HG02571 (cell line): ENCODE results near the gene CYBA.
A peak's percentile ranks its signal among the peaks of the same experiment; 100 is the strongest.

Experiments used
- ATAC-seq: cut with Tn5 transposase; IDR thresholded peaks from one replicate; pipeline ENCODE4 v1.9.1; 2021; ENCODE audit warnings: mild to moderate bottlenecking, moderate library complexity; ENCODE audit not compliant: unreplicated experiment

Gene CYBA

GRCh38 chr16:88647178-88648070 is 3.4 kb downstream of the CYBA start:
- ATAC-seq: no peak

GRCh38 chr16:88646345-88647034 is 4.4 kb downstream of the CYBA start:
- no peak for ATAC-seq

DNA sequence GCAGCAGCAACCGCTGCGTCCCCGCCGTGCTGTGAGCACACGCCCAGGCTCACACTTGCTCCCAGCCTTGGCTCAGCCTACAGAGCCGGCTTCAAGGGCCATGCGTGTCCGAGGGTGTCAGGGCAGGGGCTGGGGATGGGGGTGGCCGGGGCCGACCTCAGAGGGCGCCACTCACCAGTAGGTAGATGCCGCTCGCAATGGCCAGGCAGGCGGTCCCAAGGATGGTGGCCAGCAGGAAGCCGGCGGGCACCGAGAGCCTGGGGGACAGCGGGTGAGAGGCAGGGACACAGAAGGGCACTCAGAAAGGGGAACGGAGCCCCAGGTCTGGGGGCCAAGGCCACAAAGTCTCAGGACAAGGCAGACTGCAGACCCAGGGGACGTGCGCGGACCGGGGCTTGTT is 4.9 kb downstream of the CYBA start:
- ATAC-seq: no peak

DNA sequence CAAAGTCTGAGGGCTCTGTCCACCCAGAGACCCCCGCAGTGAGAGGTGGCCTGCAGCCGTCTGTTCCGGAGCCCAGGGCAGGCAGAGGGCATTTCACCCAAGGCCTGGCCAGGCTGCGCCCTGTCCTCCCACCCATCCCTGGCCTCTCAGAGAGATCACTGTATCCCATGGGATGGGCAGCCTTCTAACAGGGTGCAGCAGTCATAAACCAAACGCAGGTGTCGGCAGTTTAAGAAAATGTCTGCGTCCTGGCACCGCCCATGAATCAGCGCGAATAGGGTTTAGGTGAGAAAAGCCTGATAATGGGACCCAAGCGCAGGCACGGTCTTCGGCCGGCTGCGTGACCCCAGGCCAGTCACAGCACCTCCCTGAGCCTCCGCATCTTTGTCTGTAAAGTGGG is 5.4 kb downstream of the CYBA start:
- ATAC-seq: no peak

GRCh38 chr16:88643644-88643932 is 7.3 kb downstream of the CYBA start:
- no peak for ATAC-seq

- ATAC-seq: no peak
Measured at GRCh38 chr16:88642881-88643643, 7.8 kb downstream of the CYBA start.

DNA sequence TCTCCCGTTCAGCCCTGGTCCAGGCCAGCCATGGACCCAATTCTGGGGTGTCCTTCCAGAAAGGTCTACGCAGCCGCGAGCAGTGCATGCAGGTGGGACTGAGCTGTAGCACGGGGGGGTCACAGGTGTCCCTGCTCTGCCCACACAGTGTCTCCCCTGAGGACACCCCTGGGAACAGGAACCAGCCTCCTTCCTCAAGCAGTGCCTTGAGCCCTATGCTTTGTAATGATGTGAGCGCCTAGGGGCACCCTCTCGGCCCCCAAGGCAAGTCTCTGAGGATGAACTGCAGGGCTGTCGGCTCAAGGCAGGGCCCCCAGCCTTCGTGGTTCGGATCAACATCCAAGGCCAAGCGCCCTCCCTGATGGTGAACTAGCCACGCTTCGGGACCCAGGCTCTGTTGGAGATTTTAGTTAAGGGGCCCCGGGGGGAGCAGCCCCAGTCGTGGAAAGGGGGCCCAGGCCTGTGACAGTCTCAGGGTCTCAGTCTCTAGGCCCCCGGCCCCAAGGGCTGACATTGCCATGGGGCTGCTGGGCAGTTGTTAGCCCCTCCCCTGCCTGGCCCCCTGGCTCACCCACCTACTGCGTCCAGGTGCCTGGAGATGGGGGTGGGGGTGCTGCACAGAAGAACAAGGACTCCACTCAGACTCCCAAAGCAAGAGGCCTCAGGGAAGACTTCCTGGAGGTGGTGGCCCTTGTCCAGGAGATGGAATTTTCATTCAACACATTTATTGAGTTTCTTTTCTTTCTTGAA is 10.2 kb downstream of the CYBA start:
- ATAC-seq: no peak

DNA sequence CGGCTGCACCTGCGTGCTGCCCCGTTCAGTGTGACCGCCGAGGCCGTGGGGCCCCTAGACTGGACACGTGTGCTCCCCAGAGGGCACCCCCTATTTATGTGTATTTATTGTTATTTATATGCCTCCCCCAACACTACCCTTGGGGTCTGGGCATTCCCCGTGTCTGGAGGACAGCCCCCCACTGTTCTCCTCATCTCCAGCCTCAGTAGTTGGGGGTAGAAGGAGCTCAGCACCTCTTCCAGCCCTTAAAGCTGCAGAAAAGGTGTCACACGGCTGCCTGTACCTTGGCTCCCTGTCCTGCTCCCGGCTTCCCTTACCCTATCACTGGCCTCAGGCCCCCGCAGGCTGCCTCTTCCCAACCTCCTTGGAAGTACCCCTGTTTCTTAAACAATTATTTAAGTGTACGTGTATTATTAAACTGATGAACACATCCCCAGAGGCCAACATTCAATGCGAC is 10.8 kb downstream of the CYBA start:
- no peak for ATAC-seq

DNA sequence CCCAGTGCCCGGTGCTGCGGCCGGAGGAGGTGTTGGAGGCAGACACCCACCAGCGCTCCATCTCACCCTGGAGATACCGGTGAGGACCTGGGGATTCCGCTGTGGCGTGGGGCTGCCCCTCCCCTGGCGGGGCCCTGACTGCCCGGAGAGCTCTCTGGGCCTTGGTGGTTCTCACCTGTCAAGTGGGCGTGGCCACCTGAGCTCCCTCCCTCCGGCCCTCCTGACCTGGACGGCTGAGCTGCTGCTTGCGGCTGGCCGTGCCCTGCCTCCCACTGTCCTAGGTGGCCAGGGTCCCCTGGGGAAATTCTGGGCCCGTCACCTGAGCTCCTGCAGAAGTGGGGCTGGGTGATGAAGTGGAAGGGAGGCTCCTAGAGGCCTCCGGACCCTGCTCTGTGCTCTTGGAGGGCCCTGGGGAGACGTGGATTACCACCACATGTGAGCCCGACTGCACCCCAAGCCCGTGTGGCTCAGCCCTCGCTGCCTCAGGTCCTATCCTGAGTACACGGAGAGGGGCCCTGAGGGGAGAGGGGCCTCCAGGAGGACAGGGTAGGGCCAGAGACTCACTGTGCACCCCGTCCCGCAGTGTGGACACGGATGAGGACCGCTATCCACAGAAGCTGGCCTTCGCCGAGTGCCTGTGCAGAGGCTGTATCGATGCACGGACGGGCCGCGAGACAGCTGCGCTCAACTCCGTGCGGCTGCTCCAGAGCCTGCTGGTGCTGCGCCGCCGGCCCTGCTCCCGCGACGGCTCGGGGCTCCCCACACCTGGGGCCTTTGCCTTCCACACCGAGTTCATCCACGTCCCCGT is 11.4 kb downstream of the CYBA start:
- no peak for ATAC-seq

- ATAC-seq: no peak
Measured at GRCh38 chr16:88638323-88639230, 12.3 kb downstream of the CYBA start, which contains the start of gene IL17C. Gene IL17C, plus strand, starts transcription at chr16:88638572. Its CDS starts 70 bp downstream, at chr16:88638642.

DNA sequence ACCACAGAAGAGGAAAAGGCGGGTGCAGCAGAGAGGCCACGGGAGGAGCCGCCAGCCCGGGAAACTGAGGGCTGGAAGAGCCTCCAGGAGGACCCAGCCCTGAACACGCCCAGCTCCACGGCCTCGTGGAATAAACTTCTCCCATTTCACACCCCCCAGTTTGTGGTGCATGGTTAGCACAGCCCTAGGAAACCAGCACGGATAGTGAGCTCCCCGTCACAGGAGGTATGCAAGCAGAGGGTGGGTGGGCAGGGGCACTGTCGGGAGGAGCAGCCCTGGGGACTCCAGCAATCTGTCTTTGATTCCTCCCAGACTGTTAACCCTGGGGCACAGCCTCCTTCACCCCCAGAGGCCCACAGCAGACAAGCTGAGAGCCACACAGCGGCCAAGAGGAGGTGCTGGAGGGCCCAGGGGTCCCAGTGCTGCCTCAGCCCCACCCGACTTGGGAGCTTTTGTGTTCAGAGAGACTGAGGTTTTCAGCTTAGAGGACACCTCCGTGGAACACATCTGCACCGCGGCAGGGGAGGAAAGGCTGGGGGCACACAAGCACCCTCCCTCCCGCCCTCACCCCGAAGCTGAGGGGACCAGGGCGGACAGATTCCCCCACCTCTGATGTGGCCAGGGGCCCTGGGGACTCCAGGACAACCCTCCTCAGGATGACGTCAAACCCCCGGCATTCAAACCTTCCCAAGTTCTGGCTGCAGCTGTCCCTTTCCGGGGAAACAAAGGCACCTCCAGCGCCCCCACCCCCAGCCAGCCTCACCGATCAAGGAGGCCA is 14.2 kb downstream of the CYBA start:
- no peak for ATAC-seq

GRCh38 chr16:88635671-88636319 is 15.1 kb downstream of the CYBA start:
- no peak for ATAC-seq

GRCh38 chr16:88634994-88635670 is 15.7 kb downstream of the CYBA start:
- no peak for ATAC-seq

- peak; percentile 44 for ATAC-seq
Measured at GRCh38 chr16:88634141-88634993, 16.5 kb downstream of the CYBA start.

DNA sequence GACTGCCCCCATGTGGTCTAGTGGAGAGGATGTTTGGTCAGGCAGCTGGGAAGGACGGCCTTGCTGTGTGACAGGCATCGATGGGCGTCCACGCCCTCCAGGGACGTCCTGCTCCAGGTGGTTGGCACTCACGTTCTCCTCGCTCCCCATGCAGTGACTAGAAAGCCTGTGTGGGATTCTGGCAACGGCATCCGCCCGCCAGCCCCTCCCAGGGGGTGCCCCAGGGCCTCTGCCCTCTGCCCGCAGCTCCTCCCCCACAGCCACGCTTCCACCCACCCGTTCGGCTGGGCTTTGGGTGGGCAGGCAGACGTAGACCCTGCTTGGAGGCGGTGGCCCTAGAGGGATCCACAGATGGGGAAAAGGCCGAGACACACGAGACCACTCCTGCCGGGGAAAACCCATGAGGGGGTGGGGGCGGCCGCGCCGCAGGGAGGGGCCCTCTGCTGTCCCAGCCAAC is 17.1 kb downstream of the CYBA start:
- ATAC-seq: no peak

- no peak for ATAC-seq
Measured at GRCh38 chr16:88632587-88632930, 18.3 kb downstream of the CYBA start.
